GM12892 (cell line): ENCODE measurements around the gene PRDM16.

Experiments
- POLR2AphosphoS5 ChIP-seq: IDR thresholded peaks from 2 replicates; pipeline ENCODE4 v1.6.1; 2011; ENCODE audit warnings: low read depth, low read length, control low read depth
- TAF1 ChIP-seq: IDR thresholded peaks from 2 replicates; pipeline ENCODE4 v1.6.1; 2011; ENCODE audit warnings: low read depth, mild to moderate bottlenecking, control low read depth, low read length, borderline replicate concordance

- TF ChIP-seq POLR2AphosphoS5 (no peak), TAF1 (no peak)
Observed at GRCh38 chr1:3314491-3315381, 245.7 kb downstream of the PRDM16 start.
